Transverse colon (tissue), 3 donors: Measurements from ENCODE around the gene LIPT2.

ENCODE experiments used
- POLR2A ChIP-seq: fragments of 450-650 bp; IDR thresholded peaks from one replicate; pipeline ENCODE4 v1.6.1; 2016; ENCODE audit warnings: antibody characterized with exemption, mild to moderate bottlenecking, moderate library complexity
- TF ChIP-seq, protein P1 (sequence below), 5 experiments: fragments of 200-600 bp in 3 of 5; fragments of 450-650 bp in 2 of 5; sonication (generic) in 3 of 5; IDR thresholded peaks; 1 replicate in 2 of 5; 2 replicates in 3 of 5; pipeline ENCODE4 v1.5.1; 2016 to 2017; ENCODE audit warnings: antibody characterized with exemption in 5 of 5, inconsistent platforms in 3 of 5, mild to moderate bottlenecking in 2 of 5, moderate library complexity in 1 of 5

DNA sequence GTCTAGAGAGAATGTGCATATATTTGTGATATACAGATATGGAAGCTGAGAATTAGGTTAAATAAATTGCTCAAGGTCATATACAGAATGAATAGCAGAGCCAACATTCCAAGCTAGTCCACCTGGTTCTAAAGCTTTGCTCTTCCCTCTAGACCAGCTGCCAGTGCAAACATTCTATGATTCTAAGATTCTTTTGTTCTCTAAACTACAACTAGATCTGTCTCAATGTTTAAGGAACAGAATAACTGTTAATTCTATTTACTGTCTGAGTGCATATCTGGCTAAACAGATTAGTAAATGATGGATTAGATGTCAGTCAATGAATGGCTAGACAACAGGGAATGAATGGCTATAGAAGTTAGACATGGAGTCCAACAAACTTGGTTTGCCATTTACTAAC, 45.8 kb downstream of the LIPT2 start:
- TF ChIP-seq, protein P1, sequence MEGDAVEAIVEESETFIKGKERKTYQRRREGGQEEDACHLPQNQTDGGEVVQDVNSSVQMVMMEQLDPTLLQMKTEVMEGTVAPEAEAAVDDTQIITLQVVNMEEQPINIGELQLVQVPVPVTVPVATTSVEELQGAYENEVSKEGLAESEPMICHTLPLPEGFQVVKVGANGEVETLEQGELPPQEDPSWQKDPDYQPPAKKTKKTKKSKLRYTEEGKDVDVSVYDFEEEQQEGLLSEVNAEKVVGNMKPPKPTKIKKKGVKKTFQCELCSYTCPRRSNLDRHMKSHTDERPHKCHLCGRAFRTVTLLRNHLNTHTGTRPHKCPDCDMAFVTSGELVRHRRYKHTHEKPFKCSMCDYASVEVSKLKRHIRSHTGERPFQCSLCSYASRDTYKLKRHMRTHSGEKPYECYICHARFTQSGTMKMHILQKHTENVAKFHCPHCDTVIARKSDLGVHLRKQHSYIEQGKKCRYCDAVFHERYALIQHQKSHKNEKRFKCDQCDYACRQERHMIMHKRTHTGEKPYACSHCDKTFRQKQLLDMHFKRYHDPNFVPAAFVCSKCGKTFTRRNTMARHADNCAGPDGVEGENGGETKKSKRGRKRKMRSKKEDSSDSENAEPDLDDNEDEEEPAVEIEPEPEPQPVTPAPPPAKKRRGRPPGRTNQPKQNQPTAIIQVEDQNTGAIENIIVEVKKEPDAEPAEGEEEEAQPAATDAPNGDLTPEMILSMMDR (IDR thresholded peaks at IDR 0.05): no peak
- no peak for TF ChIP-seq POLR2A
